DOHH2 (cell line): ENCODE measurements around the gene PCDHGB1.

ENCODE experiments used
- H3F3A ChIP-seq: fragments of 200-600 bp; sonication (generic), shearing (Covaris generic); 2 replicates; pipeline ENCODE4 v1.6.0; 2016; ENCODE audit warnings: antibody characterized with exemption, mild to moderate bottlenecking; ENCODE audit not compliant: control insufficient read depth, insufficient read depth
- H3K27ac ChIP-seq: fragments of 200-600 bp; sonication (generic); 2 replicates; pipeline ENCODE4 v1.5.1; 2014; ENCODE audit warnings: low read depth, mild to moderate bottlenecking, low read length, moderate library complexity
- H3K27me3 ChIP-seq: fragments of 200-600 bp; sonication (generic); 2 replicates; pipeline ENCODE4 v1.6.1; 2014; ENCODE audit warnings: mild to moderate bottlenecking, low read length, mixed read lengths; ENCODE audit not compliant: control insufficient read depth
- H3K36me3 ChIP-seq: fragments of 200-600 bp; sonication (generic); 2 replicates; pipeline ENCODE4 v1.6.1; 2014; ENCODE audit warnings: mild to moderate bottlenecking, low read length, moderate library complexity, mixed read lengths; ENCODE audit not compliant: control insufficient read depth
- H3K4me1 ChIP-seq: fragments of 200-600 bp; sonication (generic); 2 replicates; pipeline ENCODE4 v1.6.1; 2014; ENCODE audit warnings: mild to moderate bottlenecking, low read length, mixed read lengths; ENCODE audit not compliant: control insufficient read depth
- H3K4me2 ChIP-seq: fragments of 200-600 bp; sonication (generic); 2 replicates; pipeline ENCODE4 v1.6.0; 2014; ENCODE audit warnings: mild to moderate bottlenecking, low read length, moderate library complexity
- H3K4me3 ChIP-seq: fragments of 200-600 bp; sonication (generic); 2 replicates; pipeline ENCODE4 v1.5.1; 2014; ENCODE audit warnings: mild to moderate bottlenecking, low read length, mixed read lengths
- H3K79me2 ChIP-seq: fragments of 200-600 bp; sonication (generic); 2 replicates; pipeline ENCODE4 v1.6.1; 2014; ENCODE audit warnings: mild to moderate bottlenecking, low read length, mixed read lengths; ENCODE audit not compliant: control insufficient read depth
- H3K9me2 ChIP-seq: fragments of 200-600 bp; sonication (generic); replicated peaks from 2 replicates; pipeline ENCODE4 v1.6.1; 2014; ENCODE audit warnings: mild to moderate bottlenecking, low read length, mixed read lengths; ENCODE audit not compliant: control insufficient read depth
- H3K9me3 ChIP-seq: fragments of 200-600 bp; sonication (generic); 2 replicates; pipeline ENCODE4 v1.6.1; 2014; ENCODE audit warnings: antibody characterized with exemption, low read length, mixed read lengths; ENCODE audit not compliant: control insufficient read depth, insufficient read depth
- H4K20me1 ChIP-seq: fragments of 200-600 bp; sonication (generic); 2 replicates; pipeline ENCODE4 v1.6.0; 2014; ENCODE audit warnings: low read depth, mild to moderate bottlenecking, antibody characterized with exemption, low read length, moderate library complexity; ENCODE audit not compliant: control insufficient read depth, insufficient read depth
- CTCF ChIP-seq: fragments of 200-600 bp; sonication (generic); IDR thresholded peaks from one replicate; pipeline ENCODE4 v1.5.1; 2014; ENCODE audit warnings: antibody characterized with exemption, mild to moderate bottlenecking, low read depth, low read length; ENCODE audit not compliant: poor library complexity, severe bottlenecking
- EZH2phosphoT487 ChIP-seq: fragments of 200-600 bp; sonication (generic); IDR thresholded peaks from 2 replicates; pipeline ENCODE4 v1.6.1; 2017; ENCODE audit warnings: borderline replicate concordance, mild to moderate bottlenecking, antibody characterized with exemption, low read length, moderate library complexity, mixed read lengths

The PCDHGB1 gene

GRCh38 chr5:141349917-141350619, at the start of gene PCDHGB1:
TSS of gene PCDHGB1 (plus strand) at chr5:141350099. CDS start at chr5:141350261, 162 bp downstream.
- no peaks in the 10 kb centered on the region for H3K27me3 ChIP-seq
- H3K4me3 ChIP-seq, result peak within 1 kb of the TSS; percentile 69
- 0 out of 2 replicates have a peak, but pooled peaks cover 3% of the 10 kb centered on the region for H3F3A ChIP-seq
- TF ChIP-seq EZH2phosphoT487 (no peak), CTCF (peak; percentile 74)
- peaks cover 10% of the 10 kb centered on the region; the same call in 1 of the 2 replicates for H3K9me3 ChIP-seq
- no peaks in the 10 kb centered on the region for H3K79me2 ChIP-seq
- H3K4me1 ChIP-seq, result peaks cover 18% of the 10 kb centered on the region
- no peaks in the 10 kb centered on the region for H3K36me3 ChIP-seq
- peak within 1 kb of the TSS; percentile 66 for H3K4me2 ChIP-seq
- no peaks in the 10 kb centered on the region for H4K20me1 ChIP-seq
- no peaks in the 10 kb centered on the region for H3K9me2 ChIP-seq
- no peak within 1 kb of the TSS for H3K27ac ChIP-seq

GRCh38 chr5:141303756-141304155, 46.1 kb upstream of the PCDHGB1 start, which contains the start of gene SLC25A2:
TSS of gene SLC25A2 (minus strand) at chr5:141304049. CDS start at chr5:141303865, 184 bp downstream.
- H3K27me3 ChIP-seq, result no peaks in the 10 kb centered on the region
- H3K9me2 ChIP-seq, result no peaks in the 10 kb centered on the region
- H3F3A ChIP-seq, result no peaks in the 10 kb centered on the region
- H3K36me3 ChIP-seq, result no peaks in the 10 kb centered on the region
- TF ChIP-seq CTCF, result no peak
- TF ChIP-seq EZH2phosphoT487, result no peak
- H3K79me2 ChIP-seq, result peaks cover 7% of the 10 kb centered on the region
- H3K4me2 ChIP-seq, result no peak within 1 kb of the TSS
- no peak within 1 kb of the TSS for H3K4me3 ChIP-seq
- no peak within 1 kb of the TSS for H3K27ac ChIP-seq
- peaks cover 19% of the 10 kb centered on the region; the same call in 1 of the 2 replicates for H3K9me3 ChIP-seq
- H4K20me1 ChIP-seq, result no peaks in the 10 kb centered on the region
- H3K4me1 ChIP-seq, result no peaks in the 10 kb centered on the region

- H3K36me3 ChIP-seq, result peaks cover 3% of the 10 kb centered on the region; the same call in 1 of the 2 replicates
- H3K27ac ChIP-seq, result no peak overlapping the region
- peaks cover 16% of the 10 kb centered on the region for H3K79me2 ChIP-seq
- H3K9me3 ChIP-seq, result peaks cover 22% of the 10 kb centered on the region; the same call in 1 of the 2 replicates
- H3K9me2 ChIP-seq, result no peaks in the 10 kb centered on the region
- no peaks in the 10 kb centered on the region for H3F3A ChIP-seq
- no peak overlapping the region for H3K4me2 ChIP-seq
- H3K4me3 ChIP-seq, result no peak overlapping the region
- H4K20me1 ChIP-seq, result no peaks in the 10 kb centered on the region
- H3K4me1 ChIP-seq, result no peaks in the 10 kb centered on the region
- TF ChIP-seq CTCF (no peak), EZH2phosphoT487 (no peak)
- no peaks in the 10 kb centered on the region for H3K27me3 ChIP-seq
Observed at GRCh38 chr5:141306630-141307029, 43.3 kb upstream of the PCDHGB1 start.
